AG08396 (cell line): ENCODE data around the gene RCSD1.
A peak's percentile ranks its signal among the peaks of the same experiment; 100 is the strongest.
"Not testable (repeated sequence)": the region's sequence is repeated elsewhere in the genome, so short reads cannot be mapped to it uniquely, and the experiment has no call there.

ENCODE experiments used
- DNase-seq: peaks from one replicate; pipeline ENCODE4 v3.0.0; 2012; ENCODE audit warnings: low spot score, mixed read lengths

RCSD1 gene

GRCh38 chr1:167714439-167715156, 84.6 kb downstream of the RCSD1 start:
- DNase-seq, result peak; percentile 78

- DNase-seq, result peak; percentile 80
Observed at GRCh38 chr1:167715157-167715999, 85.3 kb downstream of the RCSD1 start.

- no peak for DNase-seq
Observed at GRCh38 chr1:167716000-167716271, 85.9 kb downstream of the RCSD1 start.

GRCh38 chr1:167717351-167717750, 87.3 kb downstream of the RCSD1 start:
- peak; percentile 17 for DNase-seq

GRCh38 chr1:167718914-167719691, 89.1 kb downstream of the RCSD1 start:
- no peak for DNase-seq

- not testable (repeated sequence) for DNase-seq
Observed at GRCh38 chr1:167719715-167720421, 89.8 kb downstream of the RCSD1 start.

GRCh38 chr1:167720965-167721616, 91.1 kb downstream of the RCSD1 start:
- peak; percentile 59 for DNase-seq

- DNase-seq, result peak; percentile 99
Observed at GRCh38 chr1:167721617-167722151, 91.7 kb downstream of the RCSD1 start, which contains the start of gene MPZL1. Gene MPZL1, plus strand, starts transcription at chr1:167721982. Its CDS starts 170 bp downstream, at chr1:167722152.

- DNase-seq, result peak; percentile 53
Observed at GRCh38 chr1:167722152-167722869, 92.3 kb downstream of the RCSD1 start.

GRCh38 chr1:167722870-167723251, 92.8 kb downstream of the RCSD1 start:
- DNase-seq, result no peak

- no peak for DNase-seq
Observed at GRCh38 chr1:167723707-167724323, 93.8 kb downstream of the RCSD1 start.

- DNase-seq, result no peak
Observed at GRCh38 chr1:167726008-167726407, 96.0 kb downstream of the RCSD1 start.

GRCh38 chr1:167728818-167729410, 98.9 kb downstream of the RCSD1 start:
- DNase-seq, result no peak

GRCh38 chr1:167734227-167734626, 104.2 kb downstream of the RCSD1 start:
- no peak for DNase-seq

- no peak for DNase-seq
Observed at GRCh38 chr1:167734841-167735240, 104.8 kb downstream of the RCSD1 start.

- no peak for DNase-seq
Observed at GRCh38 chr1:167737169-167737568, 107.1 kb downstream of the RCSD1 start.

- no peak for DNase-seq
Observed at GRCh38 chr1:167738158-167738557, 108.1 kb downstream of the RCSD1 start.

- no peak for DNase-seq
Observed at GRCh38 chr1:167739752-167740151, 109.7 kb downstream of the RCSD1 start.

GRCh38 chr1:167741103-167741502, 111.1 kb downstream of the RCSD1 start:
- not testable (repeated sequence) for DNase-seq
